ENCODE measurements around the gene ST6GALNAC2.

- TF ChIP-seq REST (tag by site-specific recombination; IDR thresholded peaks at IDR 0.05), result no peak
- TF ChIP-seq IKZF3 (tag by site-specific recombination; IDR thresholded peaks at IDR 0.05), result no peak
- no peak for TF ChIP-seq REPIN1 (tag by site-specific recombination; IDR thresholded peaks at IDR 0.05; ENCODE audit: low read depth)
These were observed 26.8 kb upstream of the ST6GALNAC2 start for GRCh38 chr17:76612465-76612864.
